ENCODE results near the gene GBE1.

Gene GBE1

DNA sequence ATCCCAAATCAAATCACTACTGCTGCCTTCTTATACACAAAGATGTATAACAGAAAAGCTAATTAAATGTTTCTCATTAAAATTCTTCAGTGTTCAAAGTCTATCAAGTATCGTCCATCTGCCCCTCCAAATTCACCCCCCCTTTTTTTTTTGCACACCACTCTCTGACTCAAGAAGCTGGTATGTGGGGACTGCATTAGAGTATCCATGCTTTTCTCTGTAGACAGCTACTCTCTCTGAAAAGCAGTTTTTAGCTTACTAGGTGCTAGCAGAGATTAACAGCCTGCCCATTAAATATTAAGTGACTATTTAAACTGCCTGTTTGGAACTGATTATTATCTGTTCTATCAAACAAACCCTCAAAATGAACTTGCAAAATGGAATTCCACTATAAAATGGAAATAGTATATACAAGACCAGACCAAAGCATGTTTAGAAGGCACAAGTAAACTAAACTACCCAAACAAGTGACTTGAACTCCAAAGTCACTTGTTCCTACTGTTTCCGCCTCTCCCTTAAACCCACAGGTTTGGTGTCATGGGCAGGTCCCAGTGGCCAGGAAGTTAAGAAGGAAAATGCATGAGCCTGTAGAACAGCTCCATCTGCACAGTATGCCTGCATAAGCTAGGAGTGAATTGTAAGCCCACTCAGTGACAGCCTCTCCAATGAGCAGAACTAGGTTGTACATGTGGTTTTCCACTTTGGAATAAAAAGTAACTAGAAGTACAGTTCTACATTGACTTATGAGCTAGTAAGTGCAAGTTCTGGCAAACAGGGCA, 32.5 kb downstream of the GBE1 start:
- TF ChIP-seq, protein P1, sequence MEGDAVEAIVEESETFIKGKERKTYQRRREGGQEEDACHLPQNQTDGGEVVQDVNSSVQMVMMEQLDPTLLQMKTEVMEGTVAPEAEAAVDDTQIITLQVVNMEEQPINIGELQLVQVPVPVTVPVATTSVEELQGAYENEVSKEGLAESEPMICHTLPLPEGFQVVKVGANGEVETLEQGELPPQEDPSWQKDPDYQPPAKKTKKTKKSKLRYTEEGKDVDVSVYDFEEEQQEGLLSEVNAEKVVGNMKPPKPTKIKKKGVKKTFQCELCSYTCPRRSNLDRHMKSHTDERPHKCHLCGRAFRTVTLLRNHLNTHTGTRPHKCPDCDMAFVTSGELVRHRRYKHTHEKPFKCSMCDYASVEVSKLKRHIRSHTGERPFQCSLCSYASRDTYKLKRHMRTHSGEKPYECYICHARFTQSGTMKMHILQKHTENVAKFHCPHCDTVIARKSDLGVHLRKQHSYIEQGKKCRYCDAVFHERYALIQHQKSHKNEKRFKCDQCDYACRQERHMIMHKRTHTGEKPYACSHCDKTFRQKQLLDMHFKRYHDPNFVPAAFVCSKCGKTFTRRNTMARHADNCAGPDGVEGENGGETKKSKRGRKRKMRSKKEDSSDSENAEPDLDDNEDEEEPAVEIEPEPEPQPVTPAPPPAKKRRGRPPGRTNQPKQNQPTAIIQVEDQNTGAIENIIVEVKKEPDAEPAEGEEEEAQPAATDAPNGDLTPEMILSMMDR (IDR thresholded peaks at IDR 0.05; ENCODE audit: low read depth, low read length, missing control alignments): no peak
- no peak for DNase-seq

DNA sequence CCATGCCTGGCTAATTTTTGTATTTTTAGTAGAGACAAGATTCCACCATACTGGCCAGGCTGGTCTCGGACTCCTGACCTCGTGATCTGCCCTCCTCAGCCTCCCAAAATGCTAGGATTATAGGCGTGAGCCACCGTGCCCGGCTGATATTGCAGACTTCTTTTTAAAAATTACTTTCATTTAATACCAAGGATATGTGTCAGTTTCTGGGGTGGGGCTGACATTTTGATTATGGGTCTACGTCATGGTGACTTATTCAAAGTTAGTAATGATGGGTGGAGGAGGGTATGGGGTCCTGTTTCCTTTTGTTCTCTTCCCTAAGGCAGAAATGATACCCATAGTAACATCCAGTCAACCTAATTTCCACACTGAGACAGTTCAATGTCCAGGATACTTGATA, 34.7 kb downstream of the GBE1 start:
- peak overlapping the region; percentile 83 for H3K27ac ChIP-seq

More for the DNA sequence above, 32.5 kb downstream of the GBE1 start:
- H3K36me3 ChIP-seq (replicated peaks): no peaks in the 10 kb centered on the region
- peak overlapping the region; percentile 20 for H3K4me3 ChIP-seq (ENCODE audit: low read depth, low read length)
- in situ Hi-C loops (cut with HindIII; ENCODE audit: low pct_ligation_motif_present, low sequenced_read_pairs): no loop called here
- H3K27ac ChIP-seq: no peak overlapping the region
- H3K27me3 ChIP-seq (replicated peaks): no peaks in the 10 kb centered on the region

DNA sequence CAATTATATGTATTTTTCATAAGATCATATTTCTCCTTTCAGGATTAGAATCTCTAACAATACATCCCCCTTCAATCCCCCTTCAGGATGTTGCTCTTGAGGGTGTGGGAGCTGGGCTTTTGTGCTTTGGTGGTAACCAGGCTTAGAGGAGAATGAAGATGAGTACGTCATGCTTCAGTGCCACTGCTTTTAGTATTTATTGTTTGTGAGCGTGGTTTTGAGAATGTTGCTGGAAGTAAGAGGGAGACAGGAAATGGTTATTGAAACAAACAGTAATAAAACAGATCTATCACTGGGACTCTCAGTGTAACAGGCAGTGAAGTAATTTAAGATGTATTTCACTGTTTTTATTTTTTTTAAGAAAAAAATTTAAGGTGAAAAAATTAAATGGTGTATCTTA, 35.3 kb downstream of the GBE1 start:
- in situ Hi-C loops (cut with HindIII; ENCODE audit: low pct_ligation_motif_present, low sequenced_read_pairs): no loop called here
- DNase-seq: no peak
- H3K27ac ChIP-seq: peak overlapping the region; percentile 83

More for the DNA sequence above, 34.7 kb downstream of the GBE1 start:
- Histone ChIP-seq H3K27me3 (replicated peaks) (no peaks in the 10 kb centered on the region), H3K36me3 (replicated peaks) (no peaks in the 10 kb centered on the region), H3K4me3 (ENCODE audit: low read depth, low read length) (no peak overlapping the region)
- peak; percentile 61 for DNase-seq
- TF ChIP-seq, protein P1 (IDR thresholded peaks at IDR 0.05; ENCODE audit: low read depth, low read length, missing control alignments): no peak
- in situ Hi-C loops (cut with HindIII; ENCODE audit: low pct_ligation_motif_present, low sequenced_read_pairs): no loop called here

DNA sequence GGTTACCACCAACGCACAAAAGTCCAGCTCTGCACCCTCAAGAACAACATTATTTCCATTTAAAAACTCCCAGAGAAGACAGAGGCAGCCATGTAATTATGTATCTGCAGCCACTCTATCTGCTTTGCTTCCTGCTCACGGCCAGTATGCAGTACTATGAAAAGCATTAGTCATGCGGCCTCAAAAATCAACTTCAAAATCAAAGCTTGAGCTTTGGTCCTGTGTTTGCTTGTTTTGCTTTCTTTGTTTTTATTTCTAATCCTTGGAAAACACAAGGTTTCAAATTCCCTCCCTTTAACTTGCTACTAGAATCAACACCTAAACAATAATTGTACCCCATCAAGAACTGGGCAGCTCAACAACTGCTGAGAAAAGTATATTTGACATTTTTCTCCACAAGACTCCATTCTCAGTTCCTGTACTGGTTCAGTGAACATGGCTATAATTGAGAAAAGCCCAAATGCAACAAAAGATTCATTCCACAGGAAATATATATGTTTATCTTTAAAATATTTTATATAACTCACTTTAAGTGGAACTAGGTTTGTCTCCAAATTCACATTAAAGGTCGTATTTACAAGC, 37.6 kb downstream of the GBE1 start:
- in situ Hi-C loops (cut with HindIII; ENCODE audit: low pct_ligation_motif_present, low sequenced_read_pairs): no loop called here
- Histone ChIP-seq H3K36me3 (replicated peaks) (no peaks in the 10 kb centered on the region), H3K27ac (peak overlapping the region; percentile 69), H3K4me3 (ENCODE audit: low read depth, low read length) (no peak overlapping the region), H3K27me3 (replicated peaks) (no peaks in the 10 kb centered on the region)
- TF ChIP-seq, protein P1 (IDR thresholded peaks at IDR 0.05; ENCODE audit: low read depth, low read length, missing control alignments): no peak
- peak; percentile 68 for DNase-seq

More for the DNA sequence above, 35.3 kb downstream of the GBE1 start:
- Histone ChIP-seq H3K36me3 (replicated peaks) (no peaks in the 10 kb centered on the region), H3K4me3 (ENCODE audit: low read depth, low read length) (no peak overlapping the region), H3K27me3 (replicated peaks) (no peaks in the 10 kb centered on the region)
- TF ChIP-seq, protein P1 (IDR thresholded peaks at IDR 0.05; ENCODE audit: low read depth, low read length, missing control alignments): no peak

DNA sequence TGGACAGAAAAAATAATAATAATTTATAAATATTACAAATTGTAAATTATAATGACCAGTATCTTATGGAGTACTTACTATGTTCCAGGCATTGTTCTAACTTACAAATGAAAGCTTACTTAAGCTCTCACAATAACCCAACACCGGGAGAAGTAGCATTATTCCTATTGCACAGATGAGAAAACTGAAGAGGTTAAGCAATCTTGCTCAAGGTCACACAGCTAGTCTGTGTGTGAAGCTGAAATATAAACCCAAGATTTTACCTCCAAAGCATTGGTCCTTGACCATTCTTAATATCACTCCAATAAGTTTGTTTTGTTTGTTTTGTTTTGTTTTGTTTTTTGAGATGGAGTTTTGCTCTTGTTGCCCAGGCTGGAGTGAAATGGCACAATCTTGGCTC, 43.1 kb downstream of the GBE1 start:
- H3K4me3 ChIP-seq (ENCODE audit: low read depth, low read length): no peak overlapping the region
- DNase-seq: no peak
- no peaks in the 10 kb centered on the region for H3K27me3 ChIP-seq (replicated peaks)
- in situ Hi-C loops (cut with HindIII; ENCODE audit: low pct_ligation_motif_present, low sequenced_read_pairs): no loop called here
- H3K36me3 ChIP-seq (replicated peaks): no peaks in the 10 kb centered on the region
- TF ChIP-seq, protein P1 (IDR thresholded peaks at IDR 0.05; ENCODE audit: low read depth, low read length, missing control alignments): no peak
- no peak overlapping the region for H3K27ac ChIP-seq
